ENCODE measurements around the gene TM4SF18.

Gene TM4SF18

GRCh38 chr3:149330609-149331331 lies 2.7 kb downstream of the TM4SF18 start:
- no peak for DNase-seq

GRCh38 chr3:149327156-149327555 lies 6.3 kb downstream of the TM4SF18 start:
- DNase-seq = no peak

- DNase-seq = no peak
Measured at GRCh38 chr3:149325581-149325980, 7.9 kb downstream of the TM4SF18 start.

- no peak for DNase-seq
Measured at GRCh38 chr3:149324332-149324731, 9.1 kb downstream of the TM4SF18 start.

GRCh38 chr3:149321640-149322039 lies 11.8 kb downstream of the TM4SF18 start:
- no peak for DNase-seq

- no peak for DNase-seq
Measured at GRCh38 chr3:149321136-149321535, 12.3 kb downstream of the TM4SF18 start.

GRCh38 chr3:149319750-149320149 lies 13.7 kb downstream of the TM4SF18 start:
- DNase-seq = no peak

GRCh38 chr3:149317072-149317471 lies 16.4 kb downstream of the TM4SF18 start:
- DNase-seq = no peak

GRCh38 chr3:149316437-149316836 lies 17.0 kb downstream of the TM4SF18 start:
- no peak for DNase-seq

GRCh38 chr3:149315694-149316093 lies 17.7 kb downstream of the TM4SF18 start:
- DNase-seq = no peak

GRCh38 chr3:149314807-149315578 lies 18.4 kb downstream of the TM4SF18 start:
- DNase-seq = no peak

- DNase-seq = no peak
Measured at GRCh38 chr3:149313542-149313941, 19.9 kb downstream of the TM4SF18 start.

GRCh38 chr3:149310796-149311534 lies 22.5 kb downstream of the TM4SF18 start:
- DNase-seq = no peak

- no peak for DNase-seq
Measured at GRCh38 chr3:149307435-149307783, 26.0 kb downstream of the TM4SF18 start.

- no peak for DNase-seq
Measured at GRCh38 chr3:149306751-149307434, 26.5 kb downstream of the TM4SF18 start.

- no peak for DNase-seq
Measured at GRCh38 chr3:149305376-149305775, 28.1 kb downstream of the TM4SF18 start.

GRCh38 chr3:149299938-149300801 lies 33.3 kb downstream of the TM4SF18 start:
- DNase-seq = peak; percentile 72 to 86

- DNase-seq = no peak
Measured at GRCh38 chr3:149296972-149297371, 36.5 kb downstream of the TM4SF18 start.

- DNase-seq = peak; percentile 62 to 75
Measured at GRCh38 chr3:149292666-149293065, 40.8 kb downstream of the TM4SF18 start.

GRCh38 chr3:149291178-149291577 lies 42.3 kb downstream of the TM4SF18 start:
- peak; percentile 7 to 50 for DNase-seq

GRCh38 chr3:149288655-149289054 lies 44.8 kb downstream of the TM4SF18 start:
- DNase-seq = no peak

- DNase-seq = no peak
Measured at GRCh38 chr3:149284034-149284433, 49.4 kb downstream of the TM4SF18 start.

Measured in inflammatory macrophage treated with lipopolysaccharide for 1 hour (primary cell).